Measurements from ENCODE around the gene OR10Z1.

The OR10Z1 gene, protein sequence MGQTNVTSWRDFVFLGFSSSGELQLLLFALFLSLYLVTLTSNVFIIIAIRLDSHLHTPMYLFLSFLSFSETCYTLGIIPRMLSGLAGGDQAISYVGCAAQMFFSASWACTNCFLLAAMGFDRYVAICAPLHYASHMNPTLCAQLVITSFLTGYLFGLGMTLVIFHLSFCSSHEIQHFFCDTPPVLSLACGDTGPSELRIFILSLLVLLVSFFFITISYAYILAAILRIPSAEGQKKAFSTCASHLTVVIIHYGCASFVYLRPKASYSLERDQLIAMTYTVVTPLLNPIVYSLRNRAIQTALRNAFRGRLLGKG

GRCh38 chr1:158604968-158605367, at the start of gene OR10Z1:
Gene OR10Z1 (plus strand): TSS chr1:158605268. CDS start chr1:158606439, 1,171 bp downstream.
- no peak for DNase-seq

- DNase-seq, result no peak
Measured at GRCh38 chr1:158559696-158560095, 45.4 kb upstream of the OR10Z1 start.

DNA sequence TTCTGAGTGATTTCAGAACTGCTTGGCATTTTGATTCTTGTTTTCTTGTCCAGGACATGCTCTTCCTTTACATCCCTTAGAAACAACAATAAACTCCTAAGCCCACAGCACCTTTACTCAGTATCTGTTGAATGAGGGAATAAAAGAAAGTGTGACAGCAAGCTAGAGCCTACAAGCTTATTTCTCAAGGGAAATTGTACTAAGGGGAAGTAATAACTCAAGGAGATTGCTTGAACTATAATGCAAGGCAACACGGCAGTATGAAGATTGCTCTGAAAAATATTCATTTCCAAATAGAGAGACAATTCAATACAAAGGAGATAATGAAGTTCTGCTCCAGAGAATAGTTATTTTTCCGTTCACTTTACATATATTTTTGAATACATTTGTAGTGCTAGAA, 41.2 kb upstream of the OR10Z1 start:
- no peak for DNase-seq

DNA sequence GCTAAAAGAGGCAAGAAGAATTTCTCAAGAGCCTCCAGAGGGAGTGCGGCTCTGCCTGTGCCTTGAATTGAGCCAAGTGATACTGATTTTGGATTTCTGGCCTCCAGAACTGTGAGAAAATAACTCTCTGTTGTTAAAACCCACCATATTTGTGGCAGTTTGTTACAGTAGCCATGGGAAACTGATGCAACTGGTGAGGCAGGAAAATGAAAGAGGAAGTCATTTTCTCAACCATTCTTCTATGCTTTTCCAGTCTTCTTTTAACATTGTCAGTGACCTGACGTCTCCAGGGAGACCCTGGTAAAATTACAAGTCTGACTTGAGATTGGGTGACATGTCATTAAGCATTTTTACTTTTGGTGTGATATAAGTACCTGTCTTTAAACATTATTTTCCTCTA, 40.5 kb upstream of the OR10Z1 start:
- DNase-seq, result no peak

DNA sequence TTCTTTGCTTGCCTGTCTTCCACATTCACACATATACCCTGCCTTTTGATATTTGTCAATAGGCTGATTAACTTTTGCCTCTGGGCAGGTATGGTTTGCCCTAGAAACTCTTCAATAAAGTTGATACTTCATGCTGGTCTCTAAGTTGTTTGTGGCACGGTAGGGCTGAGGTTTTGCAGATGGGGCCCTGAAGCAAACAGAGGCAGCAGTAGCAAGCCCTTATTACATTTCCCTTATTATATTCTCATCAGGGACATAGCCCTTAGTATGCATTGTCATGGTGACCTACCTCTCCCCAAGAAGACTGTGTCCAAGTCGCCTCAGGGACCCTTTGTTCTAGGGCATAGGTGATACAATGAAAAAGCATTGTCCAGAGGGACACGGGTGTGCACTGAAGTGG, 34.6 kb upstream of the OR10Z1 start, which contains the start of gene OR6P1:
TSS of gene OR6P1 (minus strand) at position 101 of the 400 bp plus-strand sequence. CDS start 6,976 bp downstream, outside the sequence.
- DNase-seq, result no peak

GRCh38 chr1:158572226-158572625, 32.8 kb upstream of the OR10Z1 start:
- no peak for DNase-seq

GRCh38 chr1:158577561-158577960, 27.5 kb upstream of the OR10Z1 start:
- no peak for DNase-seq

DNA sequence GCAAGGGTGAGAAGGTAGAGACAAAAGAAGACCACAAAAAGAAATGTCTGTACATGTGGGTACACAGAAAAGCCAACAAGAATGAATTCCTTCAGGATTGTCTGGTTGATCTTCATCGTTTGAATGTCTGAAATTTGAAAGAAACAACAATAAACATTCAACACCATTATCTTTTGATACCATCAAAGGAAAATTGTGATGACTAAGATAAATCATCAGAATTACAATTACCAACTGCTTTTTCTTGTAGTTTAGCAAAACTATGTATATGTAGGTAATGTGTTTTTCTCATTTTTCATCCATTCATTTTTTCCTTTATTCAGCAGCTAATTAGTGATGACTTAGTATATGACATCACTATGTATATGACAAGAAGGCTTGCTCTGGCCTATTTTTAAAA, 25.3 kb upstream of the OR10Z1 start, which contains the start of gene OR10X1:
TSS of gene OR10X1 (minus strand) at position 167 of the 400 bp plus-strand sequence. CDS start at position 167, 0 bp downstream.
- no peak for DNase-seq

GRCh38 chr1:158583962-158584361, 21.1 kb upstream of the OR10Z1 start:
- no peak for DNase-seq

DNA sequence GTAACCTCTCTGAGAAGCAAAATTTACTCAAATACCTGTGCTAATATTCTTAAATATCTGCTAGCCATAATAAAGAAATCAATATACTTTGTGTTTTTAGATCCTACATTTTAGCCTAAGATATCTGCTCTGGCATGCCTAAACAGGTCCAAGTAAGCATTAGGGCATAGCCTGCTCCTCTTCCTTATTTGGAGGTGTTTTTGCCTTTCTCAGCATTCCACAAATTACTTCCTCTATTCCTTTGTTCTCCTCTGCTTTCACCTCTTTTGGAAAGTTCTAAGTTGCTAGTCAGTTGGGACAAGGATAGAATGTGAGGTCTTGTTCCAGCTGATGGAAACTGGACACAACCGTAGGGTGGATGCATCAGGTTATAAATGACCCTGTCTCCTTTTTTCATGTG, 18.1 kb upstream of the OR10Z1 start:
- DNase-seq, result no peak

- DNase-seq, result no peak
Measured at GRCh38 chr1:158600735-158601134, 4.3 kb upstream of the OR10Z1 start.

DNA sequence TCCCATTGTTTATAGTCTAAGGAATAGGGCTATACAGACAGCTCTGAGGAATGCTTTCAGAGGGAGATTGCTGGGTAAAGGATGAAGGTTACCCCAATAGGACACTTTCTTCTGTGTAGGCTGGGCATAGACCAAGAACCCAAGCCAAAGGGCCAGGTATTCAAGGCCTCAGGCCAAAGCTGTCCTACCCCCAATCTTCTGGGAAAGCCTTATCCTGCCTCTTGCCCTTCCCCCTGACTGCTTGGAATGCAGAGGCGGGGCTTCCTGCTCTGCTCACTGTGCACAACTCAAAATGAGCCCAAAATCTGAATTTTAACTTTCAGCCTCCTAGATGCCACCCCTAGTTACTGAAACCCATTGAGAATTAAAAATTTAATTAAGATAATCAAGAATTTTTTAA, 2.2 kb downstream of the OR10Z1 start:
- no peak for DNase-seq

- no peak for DNase-seq
Measured at GRCh38 chr1:158611916-158612315, 6.8 kb downstream of the OR10Z1 start.

DNA sequence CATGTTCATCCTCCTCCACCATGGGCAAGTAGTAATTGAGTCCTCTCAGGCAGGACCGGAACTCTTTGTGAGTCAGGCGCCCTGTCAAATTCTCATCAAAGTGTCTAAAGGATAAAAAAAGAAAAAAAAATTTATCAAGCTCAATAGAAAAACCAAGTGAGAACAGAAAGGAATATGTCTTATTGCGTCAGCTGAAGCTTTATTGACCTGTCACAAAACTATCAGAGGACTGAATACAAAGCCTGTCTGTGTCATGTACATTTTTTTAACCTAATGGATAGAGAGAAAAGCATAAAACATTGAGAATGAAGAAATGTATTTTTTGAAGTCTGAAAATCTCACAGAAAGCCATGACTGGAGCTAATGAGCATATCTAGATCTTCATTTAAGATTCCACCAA, 8.7 kb downstream of the OR10Z1 start:
- no peak for DNase-seq

DNA sequence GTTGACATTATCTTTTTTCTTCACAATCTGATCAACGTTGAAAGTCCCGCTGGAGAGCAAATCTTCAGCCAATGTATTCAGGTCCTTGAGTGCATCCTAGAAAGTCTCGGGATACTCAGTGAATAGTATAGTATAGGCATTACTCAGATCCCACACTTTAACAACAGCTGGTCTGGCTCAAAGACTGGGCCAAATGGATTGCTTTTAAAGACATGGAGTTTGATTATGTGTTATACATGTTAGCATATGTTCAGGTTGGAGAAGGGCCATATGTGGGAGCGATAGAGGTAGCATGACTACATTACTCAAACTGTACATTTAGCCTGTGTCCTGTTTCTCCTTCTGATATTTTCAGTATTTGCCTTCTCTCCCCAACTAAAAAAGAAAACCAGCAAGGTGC, 33.1 kb downstream of the OR10Z1 start:
- DNase-seq, result no peak

GRCh38 chr1:158638904-158639303, 33.8 kb downstream of the OR10Z1 start:
- no peak for DNase-seq

GRCh38 chr1:158644449-158644848, 39.4 kb downstream of the OR10Z1 start:
- DNase-seq, result no peak

- DNase-seq, result no peak
Measured at GRCh38 chr1:158646465-158646864, 41.4 kb downstream of the OR10Z1 start.

DNA sequence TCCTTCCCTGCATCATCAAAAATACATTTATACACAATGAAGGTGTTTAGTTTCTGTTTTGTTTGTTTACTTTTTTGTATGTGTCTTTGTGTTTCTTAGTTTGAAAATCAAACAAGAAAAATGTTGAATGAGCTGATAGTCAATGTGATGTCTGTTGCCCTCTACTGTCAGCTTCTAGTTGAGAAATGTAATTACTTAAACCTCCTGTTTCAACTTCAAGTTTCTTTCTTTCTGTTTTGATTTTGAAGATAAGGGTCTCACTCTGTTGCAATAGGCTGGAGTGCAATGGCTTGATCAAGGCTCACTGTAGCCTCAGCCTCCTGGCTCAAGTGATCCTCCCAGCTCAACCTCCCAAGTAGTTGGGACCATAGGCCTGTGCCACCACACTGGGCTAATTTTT, 44.0 kb downstream of the OR10Z1 start:
- DNase-seq, result no peak

DNA sequence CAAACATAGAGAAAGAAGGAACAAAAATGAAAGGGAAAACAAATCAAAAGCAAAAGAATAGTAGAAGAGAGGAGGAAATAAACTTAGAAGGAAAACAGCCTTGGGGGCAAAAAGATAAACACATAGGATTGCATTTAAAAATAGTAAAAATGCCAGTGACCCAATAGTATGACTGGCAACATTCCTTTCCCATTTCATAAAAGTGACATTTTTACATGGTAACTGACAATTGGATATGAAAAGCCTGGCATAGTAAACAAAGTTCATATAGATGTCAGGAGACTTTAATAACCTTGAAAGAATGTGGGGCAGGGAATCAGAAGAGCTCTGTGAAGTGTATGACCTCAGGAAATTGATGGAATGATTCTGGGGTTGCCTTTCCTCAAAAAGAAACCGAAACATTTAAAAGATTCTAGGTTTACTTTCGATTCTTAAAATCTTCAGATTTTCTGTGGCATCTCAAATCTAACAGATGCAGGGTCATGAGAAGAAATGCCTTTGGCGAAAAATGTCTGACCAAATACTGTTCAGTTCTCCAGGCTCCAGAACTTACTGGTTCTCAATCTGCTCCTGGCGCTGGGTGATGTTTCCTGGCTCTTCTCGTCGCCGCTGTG, 47.8 kb downstream of the OR10Z1 start:
- DNase-seq, result no peak

DNA sequence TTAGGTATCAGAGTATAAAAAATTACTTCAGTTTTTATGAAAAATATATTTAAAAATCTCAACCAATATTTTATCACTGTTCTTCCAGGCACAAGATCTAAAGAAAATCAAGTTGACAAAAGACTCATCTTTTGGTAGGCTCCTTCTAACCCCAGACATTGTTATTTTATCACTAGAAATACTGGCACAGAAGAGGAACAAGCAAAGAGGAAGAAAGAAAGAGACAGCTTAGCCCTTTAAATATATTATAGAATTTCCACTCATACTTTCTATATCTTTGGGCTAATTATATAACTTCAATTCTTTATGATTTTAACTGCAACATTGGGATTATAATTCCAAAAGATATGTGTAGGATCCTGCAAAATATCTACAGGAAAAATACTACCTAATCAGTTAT, 49.0 kb downstream of the OR10Z1 start:
- no peak for DNase-seq

DNA sequence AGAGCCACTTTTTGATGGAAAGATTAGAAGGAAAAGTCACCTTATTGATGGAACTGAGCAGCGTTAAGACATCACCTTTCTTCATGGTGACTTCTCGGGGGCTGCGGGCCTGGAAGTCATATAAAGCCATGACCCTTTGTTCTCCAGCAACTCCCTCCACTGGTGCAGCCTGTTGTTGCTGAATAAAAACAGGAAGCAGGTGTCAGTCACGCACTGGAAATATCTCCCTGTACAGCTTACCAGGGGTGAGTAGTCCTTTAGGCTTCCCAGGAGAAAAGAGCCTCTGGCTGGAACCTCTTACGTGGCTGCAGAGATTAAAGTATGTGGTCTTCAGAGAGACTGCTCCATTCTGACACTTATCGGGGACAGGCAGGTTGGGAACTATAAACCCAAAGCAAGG, 49.5 kb downstream of the OR10Z1 start:
- no peak for DNase-seq

Data from amygdala (tissue), 56 donors.